NCI-H1105 (cell line): ENCODE measurements around the gene OTUD5.

Source experiments
- DNase-seq: peaks from one replicate; lab custom pipeline; 2025; lab: John Stamatoyannopoulos, UW

OTUD5 gene

DNA sequence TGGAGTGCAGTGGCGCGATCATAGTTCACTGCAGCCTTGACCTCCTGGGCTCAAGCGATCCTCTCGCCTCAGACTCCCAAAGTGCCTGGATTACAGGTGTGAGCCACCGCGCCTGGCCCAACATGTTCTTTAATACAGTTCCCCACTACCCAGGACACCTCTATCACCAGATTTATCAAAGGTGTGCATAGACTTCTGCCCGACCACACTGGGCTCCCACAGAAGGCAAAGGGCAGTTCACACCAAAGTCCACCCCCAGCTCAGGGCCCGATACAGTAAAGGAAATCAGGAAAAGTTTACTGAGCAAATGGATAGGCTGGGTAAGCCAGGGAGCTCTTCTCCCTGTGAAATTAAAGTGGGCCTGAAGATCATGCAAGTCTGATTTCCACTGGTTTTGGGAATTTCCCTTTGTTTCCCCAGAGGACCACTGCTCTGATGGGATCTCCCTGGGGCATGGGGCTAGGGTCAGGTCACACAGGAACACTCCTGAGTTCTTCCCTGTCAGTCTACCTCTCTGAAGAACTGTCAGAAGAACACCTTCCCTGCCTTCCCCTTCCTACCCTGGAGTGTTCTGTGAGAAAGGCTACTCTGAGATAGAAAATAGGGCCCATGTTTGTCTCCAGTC lies 20.9 kb downstream of the OTUD5 start:
- no peak for DNase-seq

DNA sequence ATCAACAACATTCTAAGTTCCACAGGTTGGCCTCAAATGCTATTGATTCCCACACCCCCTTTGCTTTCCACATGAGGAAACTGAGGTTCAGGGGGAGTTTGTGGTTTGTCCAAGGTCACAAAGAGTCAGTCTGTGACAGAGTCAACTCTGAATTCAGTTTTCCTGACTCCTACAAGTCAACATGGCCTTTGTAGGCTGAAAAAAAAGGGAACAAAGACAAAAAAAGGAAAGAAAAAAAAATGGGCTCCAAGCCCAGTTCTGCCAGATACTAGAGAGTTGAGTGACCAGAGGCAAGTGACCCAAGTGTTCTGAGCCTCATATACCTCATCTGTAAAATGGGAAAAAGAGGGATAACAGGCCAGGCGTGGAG lies 22.1 kb downstream of the OTUD5 start:
- DNase-seq: no peak

DNA sequence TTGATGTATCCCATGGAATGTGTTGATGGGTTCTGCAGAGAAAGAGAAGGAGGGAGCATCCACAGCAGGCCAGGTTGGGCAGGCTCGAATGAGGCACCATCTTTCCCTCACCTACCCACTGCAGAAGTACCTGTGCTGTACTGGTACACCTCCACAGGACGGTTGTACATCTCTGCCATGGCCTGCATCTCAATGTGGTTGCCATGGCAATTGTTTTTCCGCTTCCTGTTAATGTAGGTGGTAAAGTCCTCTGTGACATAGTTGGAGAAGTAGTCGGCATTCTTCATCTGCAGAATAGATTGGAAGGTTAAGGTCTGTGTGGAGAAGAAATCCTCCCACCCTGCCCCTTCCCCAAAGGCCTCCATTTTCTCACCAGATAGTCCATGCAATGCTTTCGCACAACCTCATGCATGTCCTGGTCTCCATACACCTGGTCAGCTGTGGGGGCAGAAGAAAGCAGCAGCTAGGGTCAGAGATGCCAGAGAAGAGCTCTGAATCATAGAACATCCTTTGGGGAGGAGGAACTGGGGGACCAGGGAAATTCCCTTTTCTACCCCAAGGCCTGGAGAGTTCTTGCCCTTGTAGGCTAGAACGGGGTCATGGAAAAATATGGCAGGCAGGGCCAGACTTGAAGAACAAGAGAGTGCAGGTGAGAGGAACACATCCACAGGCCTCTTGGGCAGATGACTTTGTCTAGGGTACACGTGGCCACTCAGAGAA lies 22.7 kb downstream of the OTUD5 start:
- DNase-seq: no peak

DNA sequence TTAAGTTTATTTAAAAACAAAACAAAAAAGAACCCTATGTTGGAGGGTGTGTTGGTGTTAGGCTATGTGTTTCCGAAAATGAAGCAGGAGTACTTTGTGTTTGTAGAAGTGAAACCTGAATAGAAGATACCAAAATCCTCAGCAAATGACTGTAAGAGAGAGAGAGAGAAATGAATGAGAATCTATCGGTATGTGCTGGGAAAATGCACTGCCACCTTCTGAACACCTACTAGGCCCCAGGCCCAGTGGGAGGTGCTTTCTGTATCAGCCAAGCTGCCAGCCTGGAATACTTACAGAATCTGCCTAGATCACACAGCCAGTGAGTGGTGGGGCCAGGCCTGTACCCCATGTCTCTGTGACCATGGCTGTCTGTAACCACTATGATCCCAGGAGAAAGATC lies 23.6 kb downstream of the OTUD5 start:
- no peak for DNase-seq

DNA sequence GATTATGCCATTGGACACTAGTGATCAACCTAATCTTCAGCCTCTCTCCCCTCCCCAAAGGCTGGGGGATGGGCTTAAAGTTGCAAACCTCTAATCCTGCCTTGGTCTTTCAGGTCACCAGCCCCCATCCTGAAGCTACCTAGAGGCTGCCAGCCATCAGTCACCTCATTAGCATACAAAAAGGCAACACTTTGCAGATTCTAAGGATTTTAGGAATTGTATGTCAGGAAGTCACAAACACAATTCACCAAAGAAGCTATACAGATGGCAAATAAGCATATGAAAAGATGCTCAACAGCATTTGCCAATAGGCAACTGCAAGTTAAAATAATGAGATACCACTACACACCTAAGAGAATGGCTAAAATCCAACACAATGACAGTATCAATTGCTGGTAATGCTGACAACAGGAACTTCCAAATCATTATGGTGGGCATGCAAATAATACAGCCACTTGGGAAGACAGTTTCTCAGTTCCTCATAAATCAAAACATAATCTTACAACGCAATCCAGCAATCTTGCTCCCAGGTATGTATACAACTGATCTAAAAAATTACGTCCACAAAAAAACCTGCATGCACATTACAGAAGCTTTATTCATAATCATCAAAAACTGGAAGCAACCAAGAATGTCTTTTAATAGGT lies 29.5 kb downstream of the OTUD5 start:
- no peak for DNase-seq

DNA sequence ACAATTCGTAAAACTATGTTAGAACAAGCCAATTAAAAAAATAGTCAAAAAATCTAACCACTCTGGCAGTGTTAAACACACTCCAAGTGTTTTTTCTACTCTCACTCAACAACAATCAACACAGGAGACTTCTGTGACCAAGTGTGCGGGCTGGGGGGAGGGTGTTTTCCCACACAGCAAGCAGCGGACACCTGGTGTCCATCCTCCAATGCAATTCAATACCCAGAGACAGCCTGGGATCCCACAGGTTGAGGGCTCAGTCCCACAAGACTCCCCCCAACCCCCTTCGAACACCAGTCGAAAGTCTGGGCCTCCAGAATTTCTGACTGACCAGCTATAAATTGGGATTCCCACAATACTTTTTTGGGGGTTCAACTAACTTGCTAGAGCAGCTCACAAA lies 30.3 kb downstream of the OTUD5 start:
- DNase-seq: no peak

DNA sequence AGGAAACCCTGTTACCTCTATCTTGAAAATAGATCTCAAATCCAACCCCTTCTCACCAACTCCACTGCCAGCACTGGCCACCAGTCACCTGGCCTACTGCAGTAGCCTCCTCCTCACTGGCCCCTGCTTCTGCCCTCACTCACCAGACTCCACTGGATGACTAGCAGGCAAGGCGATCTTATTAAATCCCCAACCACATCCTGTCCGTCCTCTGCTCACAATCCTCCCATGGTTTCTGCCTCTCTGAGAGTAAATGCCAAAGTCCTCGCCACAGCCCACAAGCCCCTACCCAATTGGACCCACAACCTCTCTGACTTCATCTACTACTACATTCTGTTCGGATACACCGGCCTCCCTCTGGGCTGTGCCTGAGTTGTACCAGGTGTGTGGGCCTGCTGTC lies 33.1 kb downstream of the OTUD5 start:
- DNase-seq: no peak

DNA sequence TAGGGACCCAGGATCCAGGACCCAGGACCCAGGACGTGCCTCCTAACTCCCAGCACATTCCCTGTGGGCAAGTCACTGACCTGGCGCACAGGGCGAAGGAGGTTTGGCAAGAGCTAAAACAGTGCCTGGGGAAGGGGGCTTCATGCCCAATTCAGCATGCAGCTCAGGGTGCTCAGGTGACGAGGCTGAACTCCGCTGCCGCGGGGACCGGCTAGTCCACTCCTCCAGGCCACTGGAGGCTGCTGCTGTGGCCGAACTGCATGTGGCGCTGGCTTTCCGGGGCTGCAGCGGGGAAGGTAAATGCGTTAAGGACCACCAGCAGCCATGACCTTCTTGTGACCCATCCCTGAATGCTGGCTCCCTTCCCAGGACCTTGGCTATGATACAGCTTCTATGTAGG lies 33.6 kb downstream of the OTUD5 start:
- no peak for DNase-seq

DNA sequence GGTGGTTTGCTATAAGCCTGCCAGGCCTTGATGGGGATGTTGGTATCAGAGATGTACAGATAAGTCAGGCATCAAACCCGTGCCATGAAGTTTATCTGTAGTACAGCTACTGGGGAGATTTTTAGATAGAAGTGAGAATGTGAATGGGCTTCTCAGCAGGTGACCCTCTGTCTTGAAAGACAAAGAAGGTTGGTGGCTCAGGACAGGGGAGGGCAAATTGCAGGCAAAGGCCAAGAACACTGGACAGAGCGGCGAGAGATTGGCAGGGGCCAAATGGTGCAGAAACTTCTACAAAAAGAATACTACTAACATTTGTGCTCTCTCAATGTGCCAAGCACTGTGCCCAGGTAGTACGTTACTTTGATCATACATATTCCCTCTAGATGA lies 36.7 kb downstream of the OTUD5 start:
- no peak for DNase-seq

DNA sequence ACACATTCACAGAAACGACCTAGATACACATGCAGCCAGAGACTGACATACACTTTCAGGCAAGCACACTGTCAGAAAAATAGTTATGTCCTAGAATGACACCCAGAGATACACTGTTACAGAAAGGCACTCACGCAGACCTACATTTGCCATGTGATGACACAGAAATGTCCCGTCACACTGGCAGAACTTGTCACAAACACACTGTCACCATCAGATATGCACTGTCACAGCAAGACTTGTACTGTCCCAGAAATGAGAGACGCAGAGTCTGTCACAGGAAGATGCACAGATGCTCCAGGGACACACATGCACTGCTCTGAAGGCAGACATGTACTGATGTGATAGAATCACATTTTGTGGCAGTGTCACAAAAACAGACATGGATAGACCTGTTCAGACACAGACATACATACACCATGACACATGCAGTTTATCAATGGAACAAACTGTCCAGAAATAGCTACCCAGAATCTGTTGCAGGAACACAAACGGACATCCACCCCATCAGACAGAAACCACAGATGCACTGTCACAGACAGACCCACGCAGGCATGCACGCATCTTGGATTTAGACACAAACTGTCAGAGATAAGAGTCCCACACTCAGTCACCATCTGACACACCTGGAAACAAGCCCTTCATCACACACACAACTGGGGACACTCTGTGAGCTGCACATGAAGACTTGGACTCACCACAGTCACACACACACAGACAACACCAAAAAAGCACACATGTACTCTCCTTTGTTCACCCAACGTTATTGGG lies 37.3 kb downstream of the OTUD5 start:
- DNase-seq: no peak

DNA sequence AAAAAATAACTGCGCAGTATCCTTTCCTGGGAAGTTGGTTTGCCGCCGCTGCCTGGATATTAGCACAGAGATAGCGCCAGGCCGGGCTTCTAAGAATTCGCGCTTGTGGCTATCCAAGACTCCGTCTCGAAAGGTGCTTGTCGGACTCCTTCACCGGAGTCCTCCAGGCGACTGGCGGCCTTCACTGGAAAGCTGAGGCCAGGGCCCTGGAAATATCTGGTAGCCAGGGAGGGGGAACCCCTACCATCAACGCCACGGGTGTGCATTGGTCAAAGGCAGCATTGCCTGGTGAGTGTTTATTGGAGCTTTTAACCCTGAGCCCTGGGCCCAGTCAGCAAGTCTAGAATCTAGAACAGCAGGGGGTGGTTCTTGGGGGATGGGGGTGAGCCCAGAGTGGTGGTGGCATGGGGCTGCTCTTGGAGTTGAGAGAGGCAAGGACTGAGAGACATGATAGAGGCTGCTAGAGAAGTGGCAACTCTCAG lies 38.0 kb downstream of the OTUD5 start:
- no peak for DNase-seq

DNA sequence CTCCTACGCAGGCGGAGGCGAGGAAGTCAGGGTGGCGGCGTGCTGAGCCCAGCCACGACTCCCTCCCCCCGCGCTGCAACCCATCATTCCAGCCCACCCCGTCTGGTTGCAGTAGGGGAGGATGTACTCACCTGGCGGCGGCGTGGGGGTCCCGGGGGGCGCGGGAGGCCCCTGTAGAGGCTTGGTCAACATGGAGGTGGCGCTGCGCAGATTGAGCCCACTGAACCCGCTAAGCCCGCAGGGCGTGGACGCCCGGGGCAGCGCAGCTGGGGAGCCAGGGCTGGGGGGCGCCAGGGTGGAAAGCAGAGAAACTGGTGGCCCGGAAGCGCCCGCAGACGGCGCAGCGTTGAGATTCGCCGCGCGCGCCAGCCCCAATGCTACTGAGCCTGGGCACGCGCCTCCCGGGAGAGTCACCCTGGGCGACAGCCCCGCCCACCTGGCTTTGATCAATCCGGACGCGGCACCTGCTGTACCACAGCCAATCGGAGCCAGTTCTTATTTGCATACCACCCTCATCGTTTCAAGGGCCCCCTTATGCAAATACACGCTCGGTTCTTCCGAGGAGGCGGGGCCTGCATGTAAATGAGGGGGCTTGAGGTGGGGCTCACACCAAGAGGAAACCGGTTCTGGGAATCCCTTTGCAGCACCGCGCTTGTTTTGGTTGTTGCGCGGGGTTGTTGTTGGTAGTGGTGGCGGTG lies 38.6 kb downstream of the OTUD5 start, which contains the start of gene PIM2:
Gene PIM2 (minus strand): TSS at position 382 of the 698 bp plus-strand sequence. CDS start 190 bp downstream, at position 192.
- DNase-seq: peak; percentile 93

DNA sequence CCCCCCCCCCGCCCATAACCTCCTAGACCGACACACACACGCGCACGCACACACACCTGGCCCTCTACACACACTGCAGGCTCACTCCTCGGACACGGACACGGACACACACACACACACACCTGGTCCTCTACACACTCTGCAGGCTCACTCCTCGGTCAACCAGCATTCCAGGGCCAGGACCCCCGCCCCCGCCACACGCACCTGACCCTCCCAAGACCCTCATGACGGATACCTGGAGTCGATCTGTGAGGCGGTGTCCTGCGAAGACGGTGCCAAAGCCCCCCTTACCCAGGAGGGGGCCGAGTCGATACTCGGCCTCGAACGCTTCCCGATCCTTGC lies 39.1 kb downstream of the OTUD5 start:
- no peak for DNase-seq

DNA sequence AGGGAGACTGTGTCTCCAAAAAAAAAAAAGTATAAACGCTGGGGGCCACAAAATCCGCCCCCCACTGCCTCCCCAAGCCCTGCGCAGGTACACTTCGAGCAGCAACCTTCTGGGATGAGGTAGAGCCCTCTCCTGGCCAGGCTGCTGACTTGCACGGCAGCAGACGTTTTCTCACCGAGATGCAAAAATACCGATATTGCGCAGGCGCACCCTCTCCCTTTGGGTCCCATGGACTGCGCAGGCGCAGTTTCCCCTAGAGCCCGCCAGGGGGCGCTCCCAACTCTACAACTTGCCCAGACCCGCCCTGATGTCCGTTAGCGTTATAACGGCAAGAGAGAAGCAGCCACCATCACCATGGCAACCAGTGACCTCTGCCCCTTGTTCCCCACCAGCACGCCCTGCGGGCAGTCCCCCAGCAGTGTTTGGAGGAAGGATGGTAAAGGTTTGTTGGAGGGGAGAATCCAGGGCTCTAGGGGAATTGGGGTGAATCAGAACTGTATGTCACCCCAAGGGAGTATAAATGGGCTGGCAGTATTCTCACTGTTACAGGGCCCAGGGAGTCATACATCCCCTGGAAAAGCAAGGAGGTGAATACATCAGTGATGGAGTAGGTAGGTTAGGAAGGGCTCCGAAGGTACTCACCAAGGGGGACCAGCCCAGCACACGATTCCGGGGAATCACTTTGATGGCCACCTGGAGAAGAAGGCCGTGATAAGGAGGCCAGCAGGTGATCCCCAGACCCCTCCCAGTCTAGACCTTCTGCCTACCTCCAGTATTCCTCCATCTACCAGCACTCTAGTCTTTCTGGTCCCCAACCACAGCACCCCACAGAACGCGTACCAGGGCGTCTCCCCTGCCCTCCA lies 40.0 kb downstream of the OTUD5 start:
- DNase-seq: peak; percentile 55

DNA sequence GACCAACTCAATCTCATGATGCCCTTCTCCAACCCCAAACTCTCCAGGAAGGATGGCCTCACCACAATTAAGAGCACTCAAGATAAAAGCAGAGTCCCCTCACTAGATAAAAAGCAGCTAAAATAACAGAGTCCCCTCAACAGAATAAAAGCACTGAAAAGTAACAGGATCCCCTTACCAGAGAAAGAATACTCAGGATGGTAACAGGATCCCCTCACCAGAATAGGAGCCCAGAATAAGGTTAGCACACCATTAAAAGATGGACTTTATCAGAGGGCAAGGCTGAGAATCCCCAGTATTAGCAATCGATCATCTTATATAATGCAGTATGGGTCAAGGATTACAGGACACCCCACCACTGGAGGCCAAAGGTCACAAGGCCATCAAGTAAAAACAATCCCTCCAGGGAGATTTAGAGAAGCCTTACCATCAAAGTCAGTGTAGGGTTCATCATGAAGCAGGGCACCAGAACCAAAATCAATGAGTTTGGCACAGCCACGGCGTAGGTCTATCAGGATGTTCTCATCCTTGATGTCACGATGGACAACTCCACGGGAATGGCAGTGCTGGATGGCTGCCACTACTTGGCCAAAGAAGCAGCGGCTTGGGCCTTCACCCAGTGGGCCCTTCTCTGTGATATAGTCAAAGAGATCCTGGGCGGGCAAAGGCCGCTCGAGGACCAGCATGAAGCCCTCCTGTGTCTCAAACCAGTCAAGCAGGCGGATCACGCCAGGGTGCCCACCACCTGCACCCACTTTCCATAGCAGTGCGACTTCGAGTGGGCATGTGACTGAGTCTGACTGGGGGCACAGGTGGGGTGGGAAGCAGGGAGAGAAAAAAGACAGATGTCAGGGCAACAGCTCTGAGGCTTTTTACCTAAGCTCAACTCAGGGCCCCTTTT lies 42.6 kb downstream of the OTUD5 start:
- DNase-seq: no peak

DNA sequence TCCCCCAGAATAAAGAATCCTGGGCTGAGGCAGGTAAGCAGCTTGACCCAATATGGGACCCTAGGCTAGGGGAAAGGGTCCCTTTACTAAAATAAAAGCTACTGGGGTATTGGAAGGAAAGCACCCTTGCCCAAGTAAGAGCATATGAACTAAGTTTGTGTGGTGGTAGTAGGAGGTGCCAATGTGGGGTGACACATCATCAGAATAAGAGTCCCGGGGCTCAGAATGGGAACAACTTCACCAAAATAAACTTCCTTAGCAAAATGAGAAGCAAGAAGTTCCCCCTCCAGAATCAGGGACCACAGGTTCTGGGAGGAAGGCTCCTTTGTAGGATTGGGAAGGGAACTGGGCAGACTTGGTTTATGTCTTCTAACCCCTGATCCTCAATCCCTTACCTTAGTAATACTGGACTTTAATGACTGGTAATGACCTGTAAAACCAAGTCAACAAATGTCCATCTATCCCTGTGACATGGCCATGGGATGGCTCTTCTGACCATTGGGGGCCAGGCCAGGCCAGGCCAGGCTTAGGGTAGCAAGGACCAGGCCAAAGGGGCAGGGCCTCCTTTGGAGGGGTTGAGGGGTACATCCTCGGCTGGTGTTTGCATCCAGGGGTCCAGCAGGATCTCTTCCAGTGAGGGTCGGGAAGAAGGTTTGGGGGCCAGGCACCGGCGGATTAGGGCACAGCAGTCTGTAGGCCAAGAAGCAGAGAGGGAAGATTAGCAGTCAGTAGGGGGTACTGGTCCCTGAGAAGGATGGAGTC lies 43.6 kb downstream of the OTUD5 start:
- no peak for DNase-seq

DNA sequence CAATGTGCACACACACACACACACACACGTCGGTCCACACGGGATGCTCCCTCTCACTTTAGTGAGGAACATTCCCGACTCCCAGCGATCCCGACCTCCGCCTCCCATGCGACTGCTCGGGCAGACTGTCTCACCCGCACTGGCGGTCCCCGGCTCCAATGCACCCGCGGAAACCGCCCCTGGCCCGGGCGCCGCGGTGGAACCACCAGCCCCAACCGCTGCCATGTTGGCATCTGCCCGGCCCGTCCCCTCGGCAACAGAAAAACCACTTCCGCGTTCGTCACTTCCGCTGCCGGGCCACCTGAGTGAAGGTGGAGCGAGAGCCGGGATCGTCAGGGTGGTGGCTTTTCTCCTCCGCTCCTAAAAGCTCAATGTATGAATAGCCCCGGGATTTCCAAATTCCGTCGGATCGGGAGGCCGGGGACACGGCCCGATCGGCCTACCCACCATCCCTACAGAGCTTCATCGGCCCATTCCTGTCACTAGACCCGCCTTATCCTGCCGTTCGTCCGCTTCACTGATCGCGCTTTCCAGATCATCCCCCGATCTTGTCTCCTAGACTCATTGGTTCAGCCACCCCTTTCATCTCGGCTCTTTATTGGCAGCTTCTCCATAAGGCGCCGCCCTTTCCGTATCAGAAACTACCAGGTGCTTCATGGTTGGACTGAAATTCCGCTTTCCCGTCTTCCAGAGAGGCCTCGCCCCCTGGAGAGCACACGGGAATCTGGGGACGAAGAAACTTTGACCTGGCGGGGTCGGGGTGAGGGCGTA lies 45.8 kb downstream of the OTUD5 start, which contains the start of gene SLC35A2:
Gene SLC35A2 (minus strand): TSS at position 235 of the 771 bp plus-strand sequence. CDS start 10 bp downstream, at position 225.
- peak; percentile 72 for DNase-seq

DNA sequence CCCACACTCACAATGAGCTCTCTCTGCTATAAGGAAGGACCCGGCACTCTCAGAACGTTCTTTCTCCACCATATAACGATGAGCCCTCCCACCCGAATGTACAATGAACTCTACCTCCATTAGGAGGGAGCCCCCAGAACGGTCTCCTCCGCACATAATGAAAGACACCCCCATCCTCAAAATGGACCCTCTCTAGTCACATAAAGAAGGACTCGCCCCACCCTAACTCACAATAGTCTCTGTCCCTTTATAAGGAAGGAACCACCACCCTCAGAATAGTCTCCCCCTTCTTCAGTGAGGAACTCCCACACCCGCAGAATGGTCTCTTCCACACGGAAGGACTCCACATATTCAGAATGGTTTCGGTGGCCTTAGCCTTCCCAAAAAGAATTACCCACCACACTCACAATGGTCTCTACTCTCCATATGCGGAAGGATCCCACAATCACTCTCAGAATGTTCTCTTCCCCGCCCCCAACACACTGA lies 46.4 kb downstream of the OTUD5 start:
- no peak for DNase-seq
